ENCODE measurements around the gene MYO15A. TPM values are rescaled to one million over a fixed set of nuclear protein-coding genes. Genes with fewer than 3 reads are reported as not detected.

The MYO15A gene
- total RNA-seq, 1 experiment from 2014 or later = 0.36 TPM

DNA sequence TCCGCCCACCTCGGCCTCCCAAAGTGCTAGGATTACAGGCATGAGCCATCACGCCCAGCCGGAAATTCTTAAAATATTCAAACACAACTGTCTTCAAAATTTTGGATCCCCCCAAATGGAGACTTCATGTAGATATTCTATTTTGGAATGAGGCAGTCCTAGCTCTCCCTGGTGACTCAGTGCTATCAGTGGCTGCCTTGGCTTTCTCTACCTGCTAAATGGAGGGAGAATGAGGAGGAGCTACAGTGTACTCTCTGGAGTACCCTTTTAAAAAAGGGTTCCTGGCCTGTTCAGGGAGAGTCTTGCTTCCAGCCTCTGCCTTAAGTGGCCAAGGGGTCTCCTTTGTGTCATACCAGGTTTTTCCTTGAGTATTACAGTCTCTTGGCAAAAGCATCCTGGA is 85.8 kb downstream of the MYO15A start:
- Histone ChIP-seq H3K36me3 (ENCODE audit: control insufficient read depth, insufficient read depth, low read length) (peaks cover 19% of the 10 kb centered on the region), H3K4me3 (ENCODE audit: low read depth in 2 of 2, low read length in 2 of 2) (no peak overlapping the region), H3K27ac (ENCODE audit: low read length) (no peak overlapping the region), H3K4me1 (ENCODE audit: control insufficient read depth, insufficient read depth, low read length) (peaks cover 14% of the 10 kb centered on the region), H3K9me3 (ENCODE audit: control insufficient read depth, insufficient read depth, low read depth, low read length) (no peaks in the 10 kb centered on the region), H3K27me3 (ENCODE audit: control insufficient read depth, insufficient read depth, low read length) (no peaks in the 10 kb centered on the region)
- no TSS peak for BruUV-seq (replicated peaks)
- intact Hi-C loops (cut with micrococcal nuclease; ENCODE audit: unreplicated experiment) (no loop called here), in situ Hi-C loops (cut with HindIII; ENCODE audit: low pct_unique_long_range_greater_than_20kb, low sequenced_read_pairs) (no loop called here)
- ChIA-PET POLR2A (no interaction called here), CTCF (no interaction called here)
- TF ChIP-seq, protein P1, sequence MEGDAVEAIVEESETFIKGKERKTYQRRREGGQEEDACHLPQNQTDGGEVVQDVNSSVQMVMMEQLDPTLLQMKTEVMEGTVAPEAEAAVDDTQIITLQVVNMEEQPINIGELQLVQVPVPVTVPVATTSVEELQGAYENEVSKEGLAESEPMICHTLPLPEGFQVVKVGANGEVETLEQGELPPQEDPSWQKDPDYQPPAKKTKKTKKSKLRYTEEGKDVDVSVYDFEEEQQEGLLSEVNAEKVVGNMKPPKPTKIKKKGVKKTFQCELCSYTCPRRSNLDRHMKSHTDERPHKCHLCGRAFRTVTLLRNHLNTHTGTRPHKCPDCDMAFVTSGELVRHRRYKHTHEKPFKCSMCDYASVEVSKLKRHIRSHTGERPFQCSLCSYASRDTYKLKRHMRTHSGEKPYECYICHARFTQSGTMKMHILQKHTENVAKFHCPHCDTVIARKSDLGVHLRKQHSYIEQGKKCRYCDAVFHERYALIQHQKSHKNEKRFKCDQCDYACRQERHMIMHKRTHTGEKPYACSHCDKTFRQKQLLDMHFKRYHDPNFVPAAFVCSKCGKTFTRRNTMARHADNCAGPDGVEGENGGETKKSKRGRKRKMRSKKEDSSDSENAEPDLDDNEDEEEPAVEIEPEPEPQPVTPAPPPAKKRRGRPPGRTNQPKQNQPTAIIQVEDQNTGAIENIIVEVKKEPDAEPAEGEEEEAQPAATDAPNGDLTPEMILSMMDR (IDR thresholded peaks at IDR 0.05) = no peak
- TF ChIP-seq TCF7L2 (IDR thresholded peaks at IDR 0.05; ENCODE audit: low read depth, low read length) = no peak
- TF ChIP-seq, protein P2, sequence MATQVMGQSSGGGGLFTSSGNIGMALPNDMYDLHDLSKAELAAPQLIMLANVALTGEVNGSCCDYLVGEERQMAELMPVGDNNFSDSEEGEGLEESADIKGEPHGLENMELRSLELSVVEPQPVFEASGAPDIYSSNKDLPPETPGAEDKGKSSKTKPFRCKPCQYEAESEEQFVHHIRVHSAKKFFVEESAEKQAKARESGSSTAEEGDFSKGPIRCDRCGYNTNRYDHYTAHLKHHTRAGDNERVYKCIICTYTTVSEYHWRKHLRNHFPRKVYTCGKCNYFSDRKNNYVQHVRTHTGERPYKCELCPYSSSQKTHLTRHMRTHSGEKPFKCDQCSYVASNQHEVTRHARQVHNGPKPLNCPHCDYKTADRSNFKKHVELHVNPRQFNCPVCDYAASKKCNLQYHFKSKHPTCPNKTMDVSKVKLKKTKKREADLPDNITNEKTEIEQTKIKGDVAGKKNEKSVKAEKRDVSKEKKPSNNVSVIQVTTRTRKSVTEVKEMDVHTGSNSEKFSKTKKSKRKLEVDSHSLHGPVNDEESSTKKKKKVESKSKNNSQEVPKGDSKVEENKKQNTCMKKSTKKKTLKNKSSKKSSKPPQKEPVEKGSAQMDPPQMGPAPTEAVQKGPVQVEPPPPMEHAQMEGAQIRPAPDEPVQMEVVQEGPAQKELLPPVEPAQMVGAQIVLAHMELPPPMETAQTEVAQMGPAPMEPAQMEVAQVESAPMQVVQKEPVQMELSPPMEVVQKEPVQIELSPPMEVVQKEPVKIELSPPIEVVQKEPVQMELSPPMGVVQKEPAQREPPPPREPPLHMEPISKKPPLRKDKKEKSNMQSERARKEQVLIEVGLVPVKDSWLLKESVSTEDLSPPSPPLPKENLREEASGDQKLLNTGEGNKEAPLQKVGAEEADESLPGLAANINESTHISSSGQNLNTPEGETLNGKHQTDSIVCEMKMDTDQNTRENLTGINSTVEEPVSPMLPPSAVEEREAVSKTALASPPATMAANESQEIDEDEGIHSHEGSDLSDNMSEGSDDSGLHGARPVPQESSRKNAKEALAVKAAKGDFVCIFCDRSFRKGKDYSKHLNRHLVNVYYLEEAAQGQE (IDR thresholded peaks at IDR 0.05; ENCODE audit: insufficient read depth in 1 of 2, low read depth in 2 of 2, low read length in 1 of 2) = no peak
- no peak for TF ChIP-seq SIN3A (IDR thresholded peaks at IDR 0.05; ENCODE audit: borderline replicate concordance, insufficient read depth, low read depth, low read length)
- DNase-seq (ENCODE audit: low read depth, low spot score) = no peak
- ATAC-seq = no peak

DNA sequence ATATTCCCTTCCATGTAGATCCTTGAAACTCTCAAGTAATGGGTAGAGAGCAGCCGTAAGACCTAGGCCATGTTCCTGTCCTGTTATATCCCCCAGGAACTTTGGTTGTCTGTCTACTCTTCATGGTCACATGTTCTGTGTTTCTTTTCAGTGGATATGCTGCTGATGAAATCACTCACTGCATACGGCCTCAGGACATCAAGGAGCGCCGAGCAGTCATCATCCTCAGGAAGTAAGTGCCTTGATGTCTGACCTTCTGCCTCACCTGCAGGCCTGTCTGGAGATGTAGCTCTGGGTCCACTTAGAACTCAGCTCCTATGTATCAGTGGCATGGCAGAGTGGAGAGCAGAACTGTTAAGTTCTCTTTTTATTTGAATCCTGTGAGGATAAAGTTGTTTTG is 86.2 kb downstream of the MYO15A start:
- H3K4me1 ChIP-seq (ENCODE audit: control insufficient read depth, insufficient read depth, low read length) = peaks cover 13% of the 10 kb centered on the region
- peaks cover 19% of the 10 kb centered on the region for H3K36me3 ChIP-seq (ENCODE audit: control insufficient read depth, insufficient read depth, low read length)
- H3K27me3 ChIP-seq (ENCODE audit: control insufficient read depth, insufficient read depth, low read length) = no peaks in the 10 kb centered on the region
- ATAC-seq (no peak), DNase-seq (ENCODE audit: low read depth, low spot score) (no peak)
- CTCF ChIA-PET = no interaction called here
- in situ Hi-C loops (cut with HindIII; ENCODE audit: low pct_unique_long_range_greater_than_20kb, low sequenced_read_pairs) = no loop called here
- H3K27ac ChIP-seq (ENCODE audit: low read length) = no peak overlapping the region
- no peak for TF ChIP-seq TCF7L2 (IDR thresholded peaks at IDR 0.05; ENCODE audit: low read depth, low read length)
- no peak for TF ChIP-seq SIN3A (IDR thresholded peaks at IDR 0.05; ENCODE audit: borderline replicate concordance, insufficient read depth, low read depth, low read length)
- no peak for TF ChIP-seq POLR2AphosphoS5 (IDR thresholded peaks at IDR 0.05; ENCODE audit: low read depth, low read length)
- TF ChIP-seq, protein P1 (IDR thresholded peaks at IDR 0.05) = no peak
- TF ChIP-seq, protein P2 (IDR thresholded peaks at IDR 0.05; ENCODE audit: insufficient read depth in 1 of 2, low read depth in 2 of 2, low read length in 1 of 2) = no peak
- no peaks in the 10 kb centered on the region for H3K9me3 ChIP-seq (ENCODE audit: control insufficient read depth, insufficient read depth, low read depth, low read length)
- H3K4me3 ChIP-seq (ENCODE audit: low read depth in 2 of 2, low read length in 2 of 2) = no peak overlapping the region
- intact Hi-C loops (cut with micrococcal nuclease; ENCODE audit: unreplicated experiment) = no loop called here
- POLR2A ChIA-PET = no interaction called here
- no TSS peak for BruUV-seq (replicated peaks)

All from Panc1 (cell line).